Tibial nerve (tissue), 4 donors: ENCODE measurements around the gene WDR87. TPM values are rescaled to one million over a fixed set of nuclear protein-coding genes. Genes with fewer than 3 reads are reported as not detected.
"Not testable (repeated sequence)": the region's sequence is repeated elsewhere in the genome, so short reads cannot be mapped to it uniquely, and the experiment has no call there.

Source experiments
- DNase-seq, 2 donors: peaks; one replicate each; pipeline ENCODE4 v3.0.0-alpha.2; 2019; ENCODE audit warnings: low spot score in 2 of 2
- H3K27ac ChIP-seq, 4 donors: fragments of 200-600 bp; sonication (generic) in 3 of 4; one replicate each; pipeline ENCODE4 v1.5.1; 2017 to 2019; ENCODE audit warnings: mild to moderate bottlenecking in 1 of 4
- H3K27me3 ChIP-seq, 2 donors: fragments of 200-600 bp; sonication (generic) in 1 of 2; one replicate each; pipeline versions ENCODE4 v1.5.1 to v1.6.0; 2017 to 2019
- H3K36me3 ChIP-seq, 3 donors: fragments of 200-600 bp; sonication (generic); one replicate each; pipeline ENCODE4 v1.5.1; 2018 to 2019
- H3K4me1 ChIP-seq, 4 donors: fragments of 200-600 bp; sonication (generic) in 3 of 4; one replicate each; pipeline ENCODE4 v1.5.1; 2017 to 2019
- H3K4me3 ChIP-seq, 4 donors: fragments of 200-600 bp; sonication (generic) in 3 of 4; one replicate each; pipeline ENCODE4 v1.5.1; 2017 to 2019; ENCODE audit warnings: mild to moderate bottlenecking in 1 of 4, moderate library complexity in 1 of 4
- H3K9me3 ChIP-seq, 4 donors: fragments of 200-600 bp; sonication (generic) in 3 of 4; one replicate each; pipeline ENCODE4 v1.5.1; 2017 to 2019
- CTCF ChIP-seq, 5 experiments: fragments of 200-600 bp in 3 of 5; fragments of 450-650 bp in 2 of 5; sonication (generic) in 3 of 5; IDR thresholded peaks; one replicate each; pipeline ENCODE4 v1.5.1; 2016 to 2019; ENCODE audit warnings: antibody characterized with exemption in 5 of 5, mild to moderate bottlenecking in 3 of 5, moderate library complexity in 2 of 5
- EP300 ChIP-seq, 2 donors: sonication (generic); formaldehyde crosslinking; IDR thresholded peaks; one replicate each; pipeline ENCODE4 v1.6.1; 2017; ENCODE audit warnings: antibody characterized with exemption in 2 of 2, mild to moderate bottlenecking in 1 of 2
- POLR2A ChIP-seq, 2 donors: fragments of 450-650 bp; IDR thresholded peaks; one replicate each; pipeline ENCODE4 v1.6.1; 2017; ENCODE audit warnings: antibody characterized with exemption in 2 of 2, mild to moderate bottlenecking in 2 of 2, moderate library complexity in 2 of 2
- WGBS, 2 donors: methylation state at CpG; one replicate each; pipeline ENCODE4 v1.1.5; 2018; 5-methylcytosine and 5-hydroxymethylcytosine counted together
- total RNA-seq, 4 donors: library from RNA; depleted of rRNA; stranded (reverse); fragments of >200 nt; gene quantifications; one replicate each; pipeline ENCODE4 v1.1.0, GENCODE V29; 2016

Gene WDR87
- total RNA-seq, 4 donors from 2014 or later = not detected

DNA sequence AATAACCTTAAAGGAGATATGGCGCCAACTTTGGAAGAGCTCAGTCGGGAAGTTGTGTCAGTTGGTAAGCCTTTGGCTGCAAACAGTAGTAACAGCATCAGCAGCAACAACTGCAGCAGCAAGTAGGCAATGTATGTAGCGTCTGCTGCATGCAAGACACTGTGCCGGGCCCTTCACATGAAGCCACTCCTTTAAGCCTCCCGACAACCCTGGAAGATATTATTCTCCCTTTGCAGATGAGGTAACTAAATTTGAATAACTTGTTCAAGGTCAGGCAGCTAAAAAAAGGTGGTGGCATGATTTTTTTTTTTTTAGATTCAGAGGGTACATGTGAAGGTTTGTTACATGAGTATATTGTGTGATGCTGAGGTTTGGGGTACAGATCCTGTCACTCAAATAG, 20.3 kb upstream of the WDR87 start:
- Histone ChIP-seq H3K36me3 (peaks cover 0 to 4% (median 0%) of the 10 kb centered on the region in 3 donors), H3K9me3 (no peaks in the 10 kb centered on the region), H3K27me3 (no peaks in the 10 kb centered on the region), H3K27ac (no peak overlapping the region), H3K4me1 (peaks cover 0 to 11% (median 3%) of the 10 kb centered on the region in 4 donors), H3K4me3 (no peak overlapping the region)
- DNase-seq = no peak
- WGBS, 2 donors = 76 to 83% methylated on average over 5 of the region's 5 CpGs
- TF ChIP-seq CTCF (IDR thresholded peaks at IDR 0.05) = no peak
- no peak for TF ChIP-seq EP300 (IDR thresholded peaks at IDR 0.05)
- TF ChIP-seq POLR2A (IDR thresholded peaks at IDR 0.05) = no peak

DNA sequence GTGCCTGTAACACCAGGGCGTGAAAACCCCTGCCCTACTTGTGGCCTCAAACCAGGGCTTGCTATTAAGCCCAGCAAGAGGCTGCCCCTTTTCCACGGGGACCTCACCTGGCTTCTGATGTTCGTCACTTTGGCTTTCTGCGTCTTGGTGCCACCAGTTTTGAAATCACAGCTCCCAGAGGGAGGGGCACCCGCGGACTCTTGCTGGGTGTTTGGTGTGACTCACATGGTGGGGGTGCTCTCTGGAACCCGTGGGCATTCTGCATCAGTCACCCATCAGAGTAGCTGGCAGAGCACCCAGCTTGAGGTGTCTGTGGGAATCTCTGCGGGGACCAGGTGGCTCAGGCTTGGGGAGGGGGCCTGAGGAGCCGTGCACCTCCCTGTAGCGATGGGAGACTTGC, 19.9 kb upstream of the WDR87 start:
- Histone ChIP-seq H3K27ac (no peak overlapping the region), H3K36me3 (peaks cover 0 to 4% (median 0%) of the 10 kb centered on the region in 3 donors), H3K4me3 (no peak overlapping the region), H3K9me3 (no peaks in the 10 kb centered on the region), H3K27me3 (no peaks in the 10 kb centered on the region), H3K4me1 (peaks cover 0 to 6% (median under 1%) of the 10 kb centered on the region in 4 donors)
- TF ChIP-seq CTCF (IDR thresholded peaks at IDR 0.05) (no peak), EP300 (IDR thresholded peaks at IDR 0.05) (no peak), POLR2A (IDR thresholded peaks at IDR 0.05) (no peak)
- 85 to 86% methylated on average over 10 of the region's 10 CpGs for WGBS, 2 donors
- no peak for DNase-seq

- WGBS, 2 donors = 77 to 82% methylated on average over 3 of the region's 3 CpGs
- no peak for DNase-seq
- Histone ChIP-seq H3K9me3 (no peaks in the 10 kb centered on the region), H3K36me3 (peaks cover 0 to 4% (median 0%) of the 10 kb centered on the region in 3 donors), H3K27ac (no peak overlapping the region), H3K4me1 (peaks cover 0 to 9% (median 3%) of the 10 kb centered on the region in 4 donors), H3K4me3 (no peak overlapping the region), H3K27me3 (no peaks in the 10 kb centered on the region)
- no peak for TF ChIP-seq EP300 (IDR thresholded peaks at IDR 0.05)
- no peak for TF ChIP-seq POLR2A (IDR thresholded peaks at IDR 0.05)
- TF ChIP-seq CTCF (IDR thresholded peaks at IDR 0.05) = no peak
Observed at GRCh38 chr19:37925212-37925611, 18.8 kb upstream of the WDR87 start.

- not testable (repeated sequence) for H3K9me3 ChIP-seq, H3K27me3 ChIP-seq
- 94 to 98% methylated on average over 8 of the region's 8 CpGs for WGBS, 2 donors
Observed at GRCh38 chr19:37924573-37924972, 18.2 kb upstream of the WDR87 start.

DNA sequence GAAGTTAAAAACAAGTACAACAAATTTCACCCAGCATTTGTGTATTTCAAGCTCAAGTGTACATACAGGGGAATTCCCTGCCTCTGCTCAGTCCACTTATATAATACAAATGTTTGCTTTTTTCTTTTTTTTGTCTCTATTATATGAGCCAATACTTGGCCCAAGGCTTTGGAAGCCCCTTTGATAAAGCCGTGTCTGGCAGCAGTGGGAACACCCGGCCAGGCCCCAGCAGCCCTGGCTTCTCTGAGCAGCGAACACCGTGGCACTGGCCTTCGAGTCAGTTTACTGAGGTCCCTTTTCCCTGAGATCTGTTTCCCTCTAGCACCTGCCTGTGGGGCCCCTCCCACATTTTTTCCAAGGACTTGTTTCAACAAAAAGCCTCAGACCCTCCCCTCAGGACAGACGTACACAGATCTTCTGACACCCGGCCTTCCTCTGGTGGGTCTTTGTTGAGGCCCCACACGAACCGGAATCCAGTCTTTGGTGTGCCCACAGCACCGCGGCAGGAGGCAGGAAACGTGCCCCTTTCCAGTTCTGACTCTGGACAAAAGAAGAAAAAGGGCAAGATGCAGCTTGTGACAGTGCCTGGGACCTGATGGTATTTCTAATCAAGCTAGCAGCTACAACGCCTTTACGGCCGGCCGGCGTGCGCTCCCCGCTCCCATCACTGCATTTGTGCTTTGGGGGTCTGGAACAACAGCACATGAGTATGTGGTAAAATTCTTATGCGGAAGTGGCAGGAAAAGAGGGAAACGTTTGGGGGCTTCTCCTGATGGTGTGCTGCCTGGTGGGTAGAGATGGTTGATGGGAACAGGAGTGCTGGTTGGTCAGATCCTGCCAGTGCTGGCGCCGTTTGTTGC, 14.4 kb upstream of the WDR87 start:
- Histone ChIP-seq H3K9me3 (no peaks in the 10 kb centered on the region), H3K27ac (no peak overlapping the region), H3K4me1 (peaks cover 0 to 6% (median 2%) of the 10 kb centered on the region in 4 donors), H3K27me3 (no peaks in the 10 kb centered on the region), H3K4me3 (no peak overlapping the region), H3K36me3 (peaks cover 0 to 4% (median 0%) of the 10 kb centered on the region in 3 donors)
- WGBS, 2 donors = 67 to 69% methylated on average over 23 of the region's 23 CpGs
- DNase-seq = no peak
- TF ChIP-seq POLR2A (IDR thresholded peaks at IDR 0.05) = no peak
- no peak for TF ChIP-seq EP300 (IDR thresholded peaks at IDR 0.05)
- no peak for TF ChIP-seq CTCF (IDR thresholded peaks at IDR 0.05)

More at GRCh38 chr19:37924573-37924972, 18.2 kb upstream of the WDR87 start:
- not testable (repeated sequence) for H3K27ac ChIP-seq, H3K36me3 ChIP-seq, H3K4me1 ChIP-seq, DNase-seq, H3K4me3 ChIP-seq
